ENCODE data around the gene NQO1. TPM values are rescaled to one million over a fixed set of nuclear protein-coding genes. Genes with fewer than 3 reads are reported as not detected.
"Not testable (repeated sequence)": the region's sequence is repeated elsewhere in the genome, so short reads cannot be mapped to it uniquely, and the experiment has no call there.

NQO1 gene
- total and polyA plus RNA-seq, 12 donors = 5.9 to 37.3 (median 13.1) TPM

DNA sequence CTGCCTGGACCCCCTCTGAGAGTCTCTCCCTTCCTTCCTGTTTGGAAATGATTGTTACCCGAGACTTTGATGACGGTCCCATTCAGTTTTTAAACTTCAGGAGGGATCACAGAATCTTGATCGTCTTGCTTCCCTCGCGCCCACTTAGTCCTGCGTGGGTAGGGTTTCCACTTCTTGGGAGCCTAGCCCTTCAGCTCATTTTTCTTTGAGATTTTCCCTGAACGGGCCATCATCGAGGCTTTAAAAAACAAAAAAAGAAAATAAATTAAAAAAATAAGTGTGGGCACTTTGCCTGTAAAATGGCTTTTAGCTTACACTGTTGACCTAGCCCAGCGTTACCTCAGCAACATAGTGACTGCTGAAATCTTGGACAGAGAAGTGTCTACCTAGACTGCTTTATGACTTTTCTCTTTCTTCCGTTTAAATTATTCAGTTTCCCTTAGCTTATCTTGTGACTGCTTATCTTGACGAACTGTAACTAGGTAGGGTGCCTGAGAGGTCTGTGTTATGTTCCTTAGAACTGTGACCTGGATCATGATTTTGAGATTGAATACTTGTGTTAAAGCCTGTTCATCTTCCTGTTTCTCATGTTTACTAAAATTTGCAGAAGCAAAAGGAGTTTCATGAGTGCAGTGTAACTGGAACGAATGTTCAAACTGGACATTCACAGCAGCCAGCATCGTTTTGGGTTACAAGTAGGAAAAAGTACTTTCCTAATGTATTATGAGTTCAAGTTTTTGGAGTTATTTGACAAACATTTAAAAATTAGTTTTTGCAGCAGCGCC lies 36.6 kb upstream of the NQO1 start:
- Histone ChIP-seq H3K4me3 (peak overlapping the region; percentile 70 to 99 (median 90)), H3K27ac (peak overlapping the region; percentile 77 to 95 (median 90)), H3K9me3 (no peaks in the 10 kb centered on the region), H3K4me1 (peaks cover 0 to 25% (median 16%) of the 10 kb centered on the region in 9 donors), H3K27me3 (no peaks in the 10 kb centered on the region), H3K36me3 (no peaks in the 10 kb centered on the region)
- DNase-seq (no peak), ATAC-seq (peak; percentile 22 to 51 (median 42))
- WGBS, 2 donors = 9 to 13% methylated on average over 14 of the region's 14 CpGs
- intact Hi-C loops (cut with DNase I) = no loop called here
- TF ChIP-seq, protein P1, sequence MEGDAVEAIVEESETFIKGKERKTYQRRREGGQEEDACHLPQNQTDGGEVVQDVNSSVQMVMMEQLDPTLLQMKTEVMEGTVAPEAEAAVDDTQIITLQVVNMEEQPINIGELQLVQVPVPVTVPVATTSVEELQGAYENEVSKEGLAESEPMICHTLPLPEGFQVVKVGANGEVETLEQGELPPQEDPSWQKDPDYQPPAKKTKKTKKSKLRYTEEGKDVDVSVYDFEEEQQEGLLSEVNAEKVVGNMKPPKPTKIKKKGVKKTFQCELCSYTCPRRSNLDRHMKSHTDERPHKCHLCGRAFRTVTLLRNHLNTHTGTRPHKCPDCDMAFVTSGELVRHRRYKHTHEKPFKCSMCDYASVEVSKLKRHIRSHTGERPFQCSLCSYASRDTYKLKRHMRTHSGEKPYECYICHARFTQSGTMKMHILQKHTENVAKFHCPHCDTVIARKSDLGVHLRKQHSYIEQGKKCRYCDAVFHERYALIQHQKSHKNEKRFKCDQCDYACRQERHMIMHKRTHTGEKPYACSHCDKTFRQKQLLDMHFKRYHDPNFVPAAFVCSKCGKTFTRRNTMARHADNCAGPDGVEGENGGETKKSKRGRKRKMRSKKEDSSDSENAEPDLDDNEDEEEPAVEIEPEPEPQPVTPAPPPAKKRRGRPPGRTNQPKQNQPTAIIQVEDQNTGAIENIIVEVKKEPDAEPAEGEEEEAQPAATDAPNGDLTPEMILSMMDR (IDR thresholded peaks at IDR 0.05) = no peak

DNA sequence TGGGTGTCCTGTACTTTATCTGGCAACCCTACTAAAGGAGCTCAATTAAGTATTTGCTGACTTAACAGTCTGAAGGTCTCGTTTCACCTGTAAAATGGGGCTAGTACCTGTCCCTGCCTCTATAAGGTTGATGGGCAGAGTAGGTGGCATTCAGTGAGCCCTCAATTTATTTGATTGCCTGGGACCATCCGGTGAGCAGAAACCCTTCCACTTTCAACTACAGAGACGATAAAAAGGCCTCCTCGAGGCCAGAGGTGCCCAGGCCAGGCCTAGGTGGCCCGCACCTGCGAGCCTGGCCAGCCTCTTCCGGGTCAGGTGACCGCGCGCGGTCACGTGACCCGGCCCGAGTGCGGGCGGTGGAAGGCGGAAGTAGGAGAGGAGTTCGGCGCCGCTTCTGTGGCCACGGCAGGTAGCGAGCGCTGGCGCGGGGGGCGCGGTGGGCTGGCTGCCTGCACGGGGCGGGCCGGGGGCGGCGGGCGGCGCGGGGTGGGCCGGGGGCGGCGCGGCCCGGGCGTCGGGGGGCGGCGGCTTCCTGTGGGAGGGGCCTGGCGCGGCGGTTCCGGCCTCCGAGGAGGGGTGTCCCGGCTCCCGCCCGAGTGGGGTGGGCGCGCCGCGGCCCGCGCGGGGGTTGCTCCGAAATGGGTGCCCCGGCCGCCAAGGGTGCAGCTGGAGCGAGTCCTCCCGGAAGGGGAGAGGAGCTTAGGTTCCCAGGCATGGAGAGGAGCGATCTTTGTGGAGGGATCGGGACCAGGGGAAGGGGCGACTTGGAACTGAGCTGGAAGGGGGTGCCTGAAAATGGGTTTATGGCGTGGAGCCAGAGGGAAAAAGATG lies 35.8 kb upstream of the NQO1 start, which contains the start of gene WWP2:
Gene WWP2 (plus strand): TSS at position 350 of the 831 bp plus-strand sequence. CDS start 24,679 bp downstream, outside the sequence.
- Histone ChIP-seq H3K4me3 (peak within 1 kb of the TSS; percentile 70 to 99 (median 90)), H3K27me3 (no peaks in the 10 kb centered on the region), H3K27ac (peak within 1 kb of the TSS; percentile 77 to 95 (median 90)), H3K9me3 (no peaks in the 10 kb centered on the region), H3K36me3 (no peaks in the 10 kb centered on the region), H3K4me1 (peaks cover 0 to 25% (median 16%) of the 10 kb centered on the region in 9 donors)
- 1% methylated on average over 52 to 68 of the region's 68 CpGs for WGBS, 2 donors
- peak; percentile 70 to 74 for DNase-seq
- ATAC-seq = peak; percentile 81 to 91 (median 86)
- TF ChIP-seq, protein P1 (IDR thresholded peaks at IDR 0.05) = no peak
- intact Hi-C loops (cut with DNase I) = no loop called here

DNA sequence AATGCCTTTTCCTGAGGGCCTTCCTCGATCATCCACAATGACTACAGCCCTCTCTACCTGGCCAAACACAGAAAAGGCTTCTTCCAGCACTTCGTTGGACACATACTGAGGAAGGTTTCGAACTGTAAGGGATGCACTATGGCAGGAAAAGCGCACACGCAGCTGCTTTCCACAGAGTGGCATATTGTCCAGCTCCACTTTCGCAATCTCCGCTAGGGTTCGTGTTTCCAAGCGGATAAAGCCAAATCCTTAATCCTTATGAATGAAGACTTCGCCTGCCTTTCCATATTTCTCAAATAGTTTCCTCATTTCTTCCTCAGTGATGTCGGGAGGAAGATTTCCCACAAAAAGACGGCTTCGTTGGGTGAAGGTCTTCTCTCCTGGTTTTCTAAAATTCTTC lies 31.0 kb upstream of the NQO1 start:
- WGBS, 2 donors = 79 to 85% methylated on average over 13 of the region's 13 CpGs
- H3K4me3 ChIP-seq, H3K9me3 ChIP-seq, DNase-seq, ATAC-seq, H3K36me3 ChIP-seq, H3K27ac ChIP-seq, H3K27me3 ChIP-seq: not testable (repeated sequence)
- H3K4me1 ChIP-seq = peaks cover 0 to 29% (median 24%) of the 10 kb centered on the region in 9 donors
- intact Hi-C loops (cut with DNase I) = loop anchor here in 6 of 10 donors (5.0 to 10.0 kb wide), 3 partner anchors 360 to 370 kb away; partner anchors contain the start of gene TERF2 (in 1 of the 6)

DNA sequence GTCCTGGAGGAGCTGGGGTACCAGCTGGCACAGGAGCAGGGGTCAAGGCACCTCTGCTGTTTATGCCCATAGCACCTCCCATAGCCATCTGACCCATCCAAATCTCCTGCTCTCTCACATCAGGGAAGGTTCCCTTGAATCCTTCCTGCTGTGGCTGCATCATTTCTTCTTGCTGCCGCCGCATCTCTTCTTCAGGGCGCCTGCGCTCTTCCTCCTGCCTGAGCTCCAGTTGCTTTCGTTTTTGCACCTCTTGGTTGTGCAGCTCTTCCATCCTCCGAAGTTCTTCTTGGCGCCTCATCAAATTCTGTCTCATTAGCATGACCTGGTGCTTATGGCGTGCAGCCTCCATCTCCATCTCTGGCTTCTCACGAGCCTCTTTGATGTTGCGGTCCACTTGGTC lies 30.3 kb upstream of the NQO1 start:
- DNase-seq (no peak), ATAC-seq (no peak)
- H3K36me3 ChIP-seq = peaks cover 0 to 13% (median 5%) of the 10 kb centered on the region in 9 donors
- WGBS, 2 donors = 93 to 95% methylated on average over 10 of the region's 10 CpGs
- no peak overlapping the region for H3K4me3 ChIP-seq
- TF ChIP-seq, protein P1 (IDR thresholded peaks at IDR 0.05) = no peak
- intact Hi-C loops (cut with DNase I) = loop anchor here in 6 of 10 donors (5.0 to 10.0 kb wide), 3 partner anchors 359 to 369 kb away; partner anchors contain the start of gene TERF2 (in 1 of the 6)
- peaks cover 0 to 30% (median 21%) of the 10 kb centered on the region in 9 donors for H3K4me1 ChIP-seq
- H3K27me3 ChIP-seq = no peaks in the 10 kb centered on the region
- no peak overlapping the region for H3K27ac ChIP-seq
- no peaks in the 10 kb centered on the region for H3K9me3 ChIP-seq
